HepG2 (cell line): ENCODE data around the gene ITGB2. TPM values are rescaled to one million over a fixed set of nuclear protein-coding genes. Genes with fewer than 3 reads are reported as not detected.

Source experiments
- ATAC-seq: fragments of 200-7000 bp; cut with Tn5 transposase; 3 replicates; pipeline ENCODE4 v1.9.1; 2020; ENCODE audit warnings: mild to moderate bottlenecking, moderate library complexity
- BruUV-seq: library from RNA; stranded (reverse); fragments of 400-500 nt; replicated peaks from 2 replicates; lab custom pipeline; 2021; lab: Mats Ljungman, UMichigan
- CTCF ChIA-PET: fragments of 300-600 bp; formaldehyde crosslinking; extraction: SDS; loops from one replicate; lab custom pipeline; 2021; ENCODE audit warnings: low total read pairs, inconsistent platforms, low intra/inter-chr PET ratio; lab: Yijun Ruan, JAX
- POLR2A ChIA-PET: fragments of 350-600 bp; sonication (Branson Sonifier 250); formaldehyde crosslinking; loops from one replicate; lab custom pipeline; 2020; ENCODE audit warnings: antibody characterized with exemption, inconsistent platforms; lab: Yijun Ruan, JAX
- DNase-seq: peaks from one replicate; pipeline ENCODE4 v3.0.0-alpha.2; 2015; ENCODE audit warnings: low spot score
- FAIRE-seq: peaks from 3 replicates; lab custom pipeline; 2011; peaks lifted over from hg19 to GRCh38; lab: Jason Lieb, UNC
- H2AFZ ChIP-seq: one replicate; pipeline ENCODE4 v1.6.1; 2011; ENCODE audit warnings: low read length, inconsistent platforms
- H3K27ac ChIP-seq: fragments of 300-600 bp; 3 replicates; pipeline ENCODE4 v1.8.0; 2011; ENCODE audit warnings: mixed run types, mild to moderate bottlenecking, mixed read lengths, low read length, inconsistent platforms; ENCODE audit not compliant: insufficient read depth; ENCODE audit errors: extremely low read length
- H3K27me3 ChIP-seq, 2 experiments: fragments of 200-600 bp in 1 of 2; 2 replicates in 1 of 2; 3 replicates in 1 of 2; pipeline versions ENCODE4 v1.6.0 to v1.8.0; 2011; ENCODE audit warnings: low read length in 2 of 2, mild to moderate bottlenecking in 2 of 2, moderate library complexity in 2 of 2, inconsistent platforms in 1 of 2; ENCODE audit not compliant: insufficient read depth in 2 of 2, control insufficient read depth in 1 of 2
- H3K36me3 ChIP-seq, 2 experiments: fragments of 200-600 bp in 1 of 2; replicated peaks in 1 of 2; 2 replicates in 1 of 2; 3 replicates in 1 of 2; pipeline versions ENCODE4 v1.5.1 to v1.8.0; 2011; ENCODE audit warnings: low read length in 2 of 2, inconsistent platforms in 1 of 2; ENCODE audit not compliant: insufficient read depth in 2 of 2, control insufficient read depth in 1 of 2
- H3K4me1 ChIP-seq: 2 replicates; pipeline ENCODE4 v1.5.1; 2012; ENCODE audit warnings: low read length, inconsistent platforms; ENCODE audit not compliant: insufficient read depth
- H3K4me2 ChIP-seq: 2 replicates; pipeline ENCODE4 v1.6.0; 2011; ENCODE audit warnings: low read depth, low read length, inconsistent platforms
- H3K4me3 ChIP-seq, 3 experiments: fragments of 200-600 bp in 1 of 3; sonication (generic), shearing (Covaris generic) in 1 of 3; replicated peaks in 1 of 3; 2 replicates each; pipeline ENCODE4 v1.5.1; 2011 to 2016; ENCODE audit warnings: low read length in 3 of 3, inconsistent platforms in 2 of 3, low read depth in 2 of 3, mild to moderate bottlenecking in 2 of 3, control low read depth in 1 of 3, mixed read lengths in 1 of 3; ENCODE audit not compliant: insufficient read depth in 1 of 3
- H3K79me2 ChIP-seq: one replicate; pipeline ENCODE4 v1.6.1; 2011; ENCODE audit warnings: low read length, inconsistent platforms; ENCODE audit not compliant: insufficient read depth
- H3K9ac ChIP-seq: 2 replicates; pipeline ENCODE4 v1.6.0; 2011; ENCODE audit warnings: mild to moderate bottlenecking, low read depth, low read length, inconsistent platforms; ENCODE audit not compliant: insufficient read depth
- H3K9me3 ChIP-seq: 2 replicates; pipeline ENCODE4 v1.5.1; 2012; ENCODE audit warnings: mild to moderate bottlenecking, low read length
- H4K20me1 ChIP-seq: 2 replicates; pipeline ENCODE4 v1.6.0; 2011; ENCODE audit warnings: inconsistent platforms, mild to moderate bottlenecking, low read length, moderate library complexity; ENCODE audit not compliant: insufficient read depth
- AGO2 ChIP-seq: fragments of 200-400 bp; formaldehyde crosslinking; optimal IDR thresholded peaks from 2 replicates; pipeline ENCODE3; 2017; ENCODE audit warnings: mild to moderate bottlenecking, low read depth, low read length, moderate library complexity
- RBFOX2 ChIP-seq: fragments of 200-400 bp; formaldehyde crosslinking; IDR thresholded peaks from 2 replicates; pipeline ENCODE4 v1.6.1; 2017; ENCODE audit warnings: low read depth, mild to moderate bottlenecking, low read length
- YY1 ChIP-seq: IDR thresholded peaks from 2 replicates; pipeline ENCODE4 v1.6.1; 2011; ENCODE audit warnings: low read length, low read depth, moderate library complexity, mild to moderate bottlenecking; ENCODE audit not compliant: insufficient read depth, insufficient replicate concordance
- ZBTB46 ChIP-seq: sonication (generic); formaldehyde crosslinking; IDR thresholded peaks from 2 replicates; pipeline ENCODE4 v1.4.0; 2020; ENCODE audit warnings: mild to moderate bottlenecking, missing genetic modification reagents, borderline replicate concordance
- ZNF563 ChIP-seq: sonication (generic); formaldehyde crosslinking; IDR thresholded peaks from 2 replicates; pipeline ENCODE4 v1.8.0; 2022; ENCODE audit warnings: mild to moderate bottlenecking, moderate library complexity, missing genetic modification reagents
- WGBS: methylation state at CpG from one replicate; pipeline ENCODE4 v1.1.6; 2017; ENCODE audit warnings: low lambda C conversion rate; 5-methylcytosine and 5-hydroxymethylcytosine counted together
- in situ Hi-C: cut with HindIII; loops from 2 replicates; pipeline ENCODE4 v1.10.0; 2017; ENCODE audit warnings: low pct_unique_long_range_greater_than_20kb; ENCODE audit not compliant: extremely low pct_ligation_motif_present
- intact Hi-C: fragments of 100-400 bp; cut with micrococcal nuclease; formaldehyde crosslinking; loops from one replicate; pipeline ENCODE4 v1.10.0; 2022; ENCODE audit not compliant: unreplicated experiment
- polyA plus RNA-seq, 8 experiments: library from polyadenylated mRNA; depleted of rRNA in 3 of 8; stranded (reverse) in 7 of 8; unstranded in 1 of 8; fragments of >200 nt; fragmentation: Illumina TruSeq in 4 of 8; extraction: Trizol in 4 of 8; gene quantifications; 2 replicates each; pipeline versions ENCODE4 v1.2.1 to v1.2.3, GENCODE V29; 2011 to 2016; ENCODE audit warnings: low read depth in 4 of 8, missing spikeins in 1 of 8, mixed read lengths in 1 of 8; ENCODE audit not compliant: insufficient read depth in 1 of 8
- total RNA-seq, 5 experiments: library from RNA; depleted of rRNA; stranded (reverse); fragments of >200 nt; fragmentation: Illumina TruSeq; extraction: Trizol; gene quantifications; 2 replicates each; pipeline ENCODE4 v1.2.3, GENCODE V29; 2016; ENCODE audit warnings: low read depth in 1 of 5
- TF ChIP-seq, protein P1 (sequence below): sonication (generic); formaldehyde crosslinking; IDR thresholded peaks from 2 replicates; pipeline ENCODE4 v1.5.0; 2020; ENCODE audit warnings: mild to moderate bottlenecking, missing genetic modification reagents, moderate library complexity

The ITGB2 gene
- total and polyA plus RNA-seq, 2 of the 13 experiments (the other 11 are each of a cell fraction or from before 2014, with no cell fraction given), result 4.2 to 18.0 TPM

- Histone ChIP-seq H3K4me1 (peaks cover 8% of the 10 kb centered on the region; the same call in 1 of the 2 replicates), H3K36me3 (peaks cover 23 to 65% of the 10 kb centered on the region in 2 experiments), H3K79me2 (peaks cover 60% of the 10 kb centered on the region), H3K27ac (no peak overlapping the region), H3K27me3 (no peaks in the 10 kb centered on the region), H3K4me3 (no peak overlapping the region), H3K4me2 (no peak overlapping the region), H4K20me1 (peaks cover 15% of the 10 kb centered on the region; the same call in 1 of the 2 replicates), H3K9ac (no peak overlapping the region)
- DNase-seq, result no peak
- CTCF ChIA-PET, result no interaction called here
- intact Hi-C loops, result loop anchor here (1.0 kb wide), 1 partner anchor 180 kb away; no protein-coding TSS in a partner anchor
- no peak for TF ChIP-seq ZNF563 (CRISPR knock-in tag)
- TF ChIP-seq, all 625 proteins: peak for 0
- ATAC-seq, result peak; percentile 6; the same call in 2 of the 3 replicates
- FAIRE-seq, result no peak
- in situ Hi-C loops, result loop anchor here (5.0 kb wide), 1 partner anchor 189 kb away; no protein-coding TSS in a partner anchor
- BruUV-seq, result no TSS peak
- H3K9me3 ChIP-seq, result no peaks in the 10 kb centered on the region
- H2AFZ ChIP-seq, result no peak overlapping the region
- POLR2A ChIA-PET, result interaction anchor here (1.2 kb wide), 1 partner anchor 9 kb away, joined by 3 read pairs; the partner anchor contains the start of gene SLX9
- 86% methylated on average over 12 of the region's 16 CpGs for WGBS
Observed at GRCh38 chr21:44948426-44949120, 27.9 kb upstream of the ITGB2 start.

DNA sequence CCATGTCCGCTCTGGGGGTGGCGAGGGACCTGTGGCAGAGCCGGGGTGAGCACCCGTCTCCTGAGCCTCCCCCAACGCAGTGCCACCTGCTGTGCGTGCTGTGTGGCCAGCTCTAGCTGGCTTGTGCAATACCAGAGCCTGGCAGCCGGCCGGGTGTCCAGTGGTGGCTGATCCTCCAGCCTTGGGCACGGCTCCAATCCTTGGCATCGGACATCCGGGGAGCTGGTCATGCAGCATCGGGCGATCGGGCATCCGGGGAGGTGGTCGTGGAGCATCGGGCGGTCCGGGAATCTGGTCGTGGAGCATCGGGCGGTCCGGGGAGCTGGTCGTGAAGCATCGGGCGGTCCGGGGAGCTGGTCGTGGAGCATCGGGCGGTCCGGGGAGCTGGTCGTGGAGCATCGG, 27.2 kb upstream of the ITGB2 start:
- POLR2A ChIA-PET, result interaction anchor here (1.2 kb wide), 1 partner anchor 8 kb away, joined by 3 read pairs; the partner anchor contains the start of gene SLX9
- intact Hi-C loops, result no loop called here
- DNase-seq (no peak), FAIRE-seq (no peak), ATAC-seq (no peak)
- no peak overlapping the region for H3K4me3 ChIP-seq
- no peak overlapping the region for H2AFZ ChIP-seq
- H3K27me3 ChIP-seq, result no peaks in the 10 kb centered on the region
- no TSS peak for BruUV-seq
- H3K4me2 ChIP-seq, result no peak overlapping the region
- peaks cover 63% of the 10 kb centered on the region for H3K79me2 ChIP-seq
- 98% methylated on average over 25 of the region's 33 CpGs for WGBS
- H3K27ac ChIP-seq, result no peak overlapping the region
- peaks cover 22 to 65% of the 10 kb centered on the region in 2 experiments for H3K36me3 ChIP-seq
- TF ChIP-seq YY1, result no peak
- TF ChIP-seq, protein P1, sequence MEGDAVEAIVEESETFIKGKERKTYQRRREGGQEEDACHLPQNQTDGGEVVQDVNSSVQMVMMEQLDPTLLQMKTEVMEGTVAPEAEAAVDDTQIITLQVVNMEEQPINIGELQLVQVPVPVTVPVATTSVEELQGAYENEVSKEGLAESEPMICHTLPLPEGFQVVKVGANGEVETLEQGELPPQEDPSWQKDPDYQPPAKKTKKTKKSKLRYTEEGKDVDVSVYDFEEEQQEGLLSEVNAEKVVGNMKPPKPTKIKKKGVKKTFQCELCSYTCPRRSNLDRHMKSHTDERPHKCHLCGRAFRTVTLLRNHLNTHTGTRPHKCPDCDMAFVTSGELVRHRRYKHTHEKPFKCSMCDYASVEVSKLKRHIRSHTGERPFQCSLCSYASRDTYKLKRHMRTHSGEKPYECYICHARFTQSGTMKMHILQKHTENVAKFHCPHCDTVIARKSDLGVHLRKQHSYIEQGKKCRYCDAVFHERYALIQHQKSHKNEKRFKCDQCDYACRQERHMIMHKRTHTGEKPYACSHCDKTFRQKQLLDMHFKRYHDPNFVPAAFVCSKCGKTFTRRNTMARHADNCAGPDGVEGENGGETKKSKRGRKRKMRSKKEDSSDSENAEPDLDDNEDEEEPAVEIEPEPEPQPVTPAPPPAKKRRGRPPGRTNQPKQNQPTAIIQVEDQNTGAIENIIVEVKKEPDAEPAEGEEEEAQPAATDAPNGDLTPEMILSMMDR, result no peak
- peak; percentile 52 for TF ChIP-seq AGO2
- peak; percentile 52; the same call in 1 of the 2 replicates for TF ChIP-seq RBFOX2
- TF ChIP-seq ZBTB46 (CRISPR knock-in tag), result no peak
- in situ Hi-C loops, result loop anchor here (5.0 kb wide), 1 partner anchor 189 kb away; no protein-coding TSS in a partner anchor
- peaks cover 15% of the 10 kb centered on the region; the same call in 1 of the 2 replicates for H4K20me1 ChIP-seq
- H3K4me1 ChIP-seq, result peaks cover 11% of the 10 kb centered on the region
- H3K9ac ChIP-seq, result no peak overlapping the region
- no peaks in the 10 kb centered on the region for H3K9me3 ChIP-seq
- CTCF ChIA-PET, result no interaction called here
